ENCODE measurements around the gene POLR3B.
"Not testable (repeated sequence)": the region's sequence is repeated elsewhere in the genome, so short reads cannot be mapped to it uniquely, and the experiment has no call there.

The POLR3B gene

DNA sequence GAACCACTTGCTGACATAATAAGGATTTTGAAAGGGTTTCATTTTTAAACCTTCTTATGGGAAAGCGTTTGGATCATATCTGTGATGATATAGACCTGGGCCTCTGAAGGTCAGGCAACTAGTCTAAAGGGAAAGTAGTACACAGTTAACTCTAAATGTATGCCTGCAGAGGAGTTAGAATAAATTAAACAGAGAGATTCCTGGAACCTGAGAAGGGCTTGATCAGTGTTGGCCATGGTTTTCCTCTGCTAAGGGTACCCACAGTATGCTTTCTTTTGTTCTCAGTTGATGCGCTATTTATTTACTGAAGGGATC is 14.4 kb upstream of the POLR3B start:
- no peak for DNase-seq

DNA sequence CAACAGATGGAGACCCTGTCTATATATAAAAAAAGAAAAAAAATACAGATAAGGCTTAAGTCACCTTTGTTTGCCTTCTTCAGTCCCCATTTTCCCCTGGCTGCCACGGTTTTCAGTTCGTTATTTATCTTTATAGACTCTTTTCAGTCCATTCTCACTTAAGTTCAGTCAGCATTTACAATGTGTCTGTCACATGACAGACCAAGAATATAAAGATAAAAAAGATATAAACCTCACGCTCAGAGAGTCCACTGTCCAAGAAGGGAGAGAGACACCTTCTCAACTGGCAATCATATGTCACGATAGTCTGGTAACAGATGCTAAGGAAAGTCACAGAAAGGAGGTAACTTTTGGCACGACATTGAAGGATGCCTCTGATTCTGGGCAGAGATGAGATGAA is 13.4 kb upstream of the POLR3B start:
- no peak for DNase-seq

DNA sequence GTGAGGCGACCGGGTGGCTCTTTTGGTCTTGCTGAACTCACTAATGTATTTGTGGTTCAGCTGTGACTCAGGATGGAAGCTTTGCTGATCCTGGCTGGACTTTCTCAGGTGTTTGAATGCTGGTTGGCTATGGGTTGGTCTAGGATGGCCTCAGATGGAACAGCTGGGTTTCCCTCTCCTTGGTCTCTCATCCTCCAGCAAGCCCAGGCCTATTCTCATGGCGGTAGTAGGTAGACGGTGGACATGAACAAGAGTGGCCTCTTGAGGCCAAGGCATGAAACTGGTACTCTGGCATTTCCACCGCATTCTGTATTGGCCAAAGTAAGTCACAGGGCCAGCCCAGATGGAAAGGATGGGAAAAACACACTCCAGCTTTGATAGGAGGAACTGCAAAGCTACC is 11.8 kb upstream of the POLR3B start:
- DNase-seq = peak; percentile 30 to 53

DNA sequence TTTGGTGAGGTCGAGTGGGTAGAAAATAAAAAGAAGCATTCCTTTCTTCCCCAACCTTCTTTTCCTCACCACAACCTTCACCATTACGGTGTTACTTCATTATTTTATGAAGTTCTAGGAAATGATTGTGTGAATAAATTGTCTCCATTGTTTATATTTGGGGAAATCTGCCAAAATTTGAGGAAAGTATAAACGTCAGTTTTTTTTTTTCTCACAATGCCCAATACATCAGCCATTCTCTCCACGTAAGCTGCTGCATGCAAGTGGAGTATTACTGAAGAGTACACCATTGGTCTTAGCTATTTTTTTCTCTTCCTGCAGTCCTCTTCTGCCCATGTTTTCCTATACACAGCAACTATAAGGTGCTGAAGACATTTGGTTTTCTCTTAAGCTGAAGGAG is 9.1 kb upstream of the POLR3B start:
- no peak for DNase-seq

DNA sequence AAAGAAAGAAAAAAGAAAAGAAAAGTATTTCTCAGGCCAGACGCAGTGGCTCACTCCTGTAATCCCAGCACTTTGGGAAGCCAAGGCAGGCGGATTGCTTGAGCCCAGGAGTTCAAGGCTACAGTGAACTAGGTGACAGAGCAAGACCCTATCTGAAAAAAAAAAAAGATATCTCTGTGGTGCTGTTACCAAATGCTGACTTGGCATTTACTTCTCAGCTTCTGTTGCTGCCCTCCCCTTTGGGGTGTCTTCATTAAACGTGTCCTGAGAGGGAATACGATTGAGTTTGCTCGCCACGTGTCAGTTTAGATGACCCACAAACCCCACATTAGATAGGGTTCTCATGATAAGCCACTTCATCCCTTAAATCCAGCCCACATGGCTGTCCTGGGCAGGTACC is 4.4 kb upstream of the POLR3B start:
- DNase-seq = no peak

DNA sequence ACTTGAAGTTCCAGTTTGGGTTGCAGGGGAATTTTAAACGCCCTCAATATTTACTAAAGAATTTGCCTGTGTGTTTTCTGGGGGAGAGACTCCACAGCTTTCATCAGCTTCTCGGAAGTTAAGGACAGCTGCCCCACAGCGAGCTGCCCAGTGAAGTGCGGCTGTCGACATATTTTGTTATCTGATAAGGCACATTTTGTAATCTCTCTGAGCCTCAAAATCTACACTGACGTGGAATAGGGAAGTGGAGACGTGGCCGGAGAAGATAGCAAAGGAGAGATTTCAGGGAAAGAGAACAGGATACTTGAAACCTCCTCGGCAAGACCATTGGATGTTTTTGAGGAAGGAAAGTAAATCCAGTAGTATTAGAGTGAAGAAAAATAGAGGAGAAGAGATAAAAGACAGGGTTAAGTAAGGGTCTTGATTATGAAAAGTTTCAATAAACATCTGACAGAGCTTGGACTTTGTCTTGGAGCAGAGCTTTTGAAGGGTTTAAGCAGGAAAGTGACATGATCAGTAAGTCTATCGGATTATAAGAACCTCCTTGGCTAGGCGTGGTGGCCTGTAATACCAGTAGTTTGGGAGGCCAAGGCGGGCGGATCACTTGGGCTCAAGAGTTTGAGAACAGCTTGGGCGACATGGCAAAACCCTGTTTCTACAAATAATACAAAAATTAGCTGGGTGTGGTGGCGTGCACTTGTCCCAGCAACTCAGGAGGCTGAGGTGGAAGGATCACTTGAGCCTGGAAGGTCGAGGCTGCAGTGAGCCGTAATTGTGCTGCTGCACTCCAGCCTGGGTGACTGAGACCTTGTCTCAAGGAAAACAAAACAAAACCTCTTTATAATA is 1.1 kb downstream of the POLR3B start:
- no peak for DNase-seq

DNA sequence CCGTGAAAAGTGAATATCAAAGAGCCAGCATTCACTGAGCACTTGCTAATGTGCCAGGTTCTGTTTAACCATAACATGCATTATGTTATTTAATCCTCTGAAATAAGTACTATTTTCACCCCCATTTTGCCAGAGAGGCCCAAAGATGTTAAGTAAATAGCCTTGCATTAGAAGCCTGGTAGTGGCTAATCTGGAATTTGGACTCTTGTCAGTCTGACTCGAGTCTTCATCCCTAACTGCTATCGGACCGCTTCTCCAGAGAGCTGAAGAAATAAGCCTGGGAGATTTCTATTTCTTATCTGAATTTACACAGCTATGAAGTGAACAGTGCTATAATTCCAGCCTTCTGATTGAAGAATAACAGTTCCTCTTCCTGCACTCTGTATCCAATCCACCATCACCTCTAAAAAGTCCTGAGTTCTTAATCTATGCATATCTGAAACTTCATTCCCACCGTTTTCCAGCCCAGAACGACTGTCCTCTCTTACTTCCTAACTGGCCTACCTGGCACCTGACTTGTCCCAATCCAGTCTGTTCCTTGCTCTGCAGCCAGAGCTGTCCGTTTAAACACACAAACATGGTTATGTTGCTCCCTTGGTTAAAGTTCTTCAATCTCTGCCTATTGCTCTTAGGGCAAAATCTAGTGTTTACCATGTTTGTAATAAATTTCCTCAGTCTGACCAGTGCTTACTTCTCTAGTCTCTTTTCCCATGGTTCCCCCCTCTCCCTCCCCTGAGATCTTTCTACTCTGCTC is 2.3 kb downstream of the POLR3B start:
- DNase-seq = no peak

DNA sequence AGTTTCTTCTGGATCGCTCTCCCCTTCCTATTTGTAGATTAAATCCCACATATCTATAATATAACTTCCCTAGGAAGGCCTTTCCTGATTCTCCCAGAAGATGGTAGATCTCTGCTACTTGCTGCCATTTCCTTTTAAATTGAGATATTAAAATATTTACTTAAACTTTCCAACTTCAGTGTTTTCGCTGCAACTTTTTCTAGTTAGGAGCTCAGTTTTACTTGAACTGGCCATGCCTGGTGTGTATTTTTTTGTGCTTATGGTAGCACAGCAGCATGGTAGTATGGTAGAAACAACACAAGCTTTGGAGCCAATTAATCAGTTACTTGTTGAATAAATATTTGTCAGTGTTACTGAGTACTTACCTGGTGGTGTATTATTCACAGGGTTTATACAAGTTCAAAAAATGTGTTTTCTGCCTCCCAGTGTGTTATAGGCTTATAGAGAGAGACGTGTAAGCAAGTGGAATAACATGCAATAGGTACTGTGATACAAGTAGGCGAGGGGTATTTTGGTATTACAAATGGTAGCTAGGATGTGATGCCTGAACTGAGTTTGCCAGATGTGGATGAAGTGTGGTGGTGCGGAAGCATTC is 2.9 kb downstream of the POLR3B start:
- no peak for DNase-seq

DNA sequence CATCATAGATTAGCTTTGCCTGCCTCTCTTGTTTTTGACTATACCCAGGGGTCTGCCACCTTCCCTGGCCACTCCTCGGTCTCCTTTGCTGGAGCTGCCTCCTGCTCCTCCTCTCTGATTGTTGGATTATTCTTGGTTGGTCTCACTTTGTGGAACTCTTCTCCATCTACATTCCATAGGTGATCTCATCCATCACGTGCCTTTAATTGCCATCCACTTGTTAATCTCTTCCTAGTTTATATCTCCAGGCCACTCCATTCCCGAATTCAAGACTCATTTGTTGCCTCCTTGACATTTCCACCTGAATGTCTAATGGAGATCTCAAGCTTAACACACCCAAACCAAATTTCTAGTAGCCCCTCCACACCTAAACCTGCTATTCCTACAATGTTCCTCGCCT is 5.4 kb downstream of the POLR3B start:
- DNase-seq = no peak

DNA sequence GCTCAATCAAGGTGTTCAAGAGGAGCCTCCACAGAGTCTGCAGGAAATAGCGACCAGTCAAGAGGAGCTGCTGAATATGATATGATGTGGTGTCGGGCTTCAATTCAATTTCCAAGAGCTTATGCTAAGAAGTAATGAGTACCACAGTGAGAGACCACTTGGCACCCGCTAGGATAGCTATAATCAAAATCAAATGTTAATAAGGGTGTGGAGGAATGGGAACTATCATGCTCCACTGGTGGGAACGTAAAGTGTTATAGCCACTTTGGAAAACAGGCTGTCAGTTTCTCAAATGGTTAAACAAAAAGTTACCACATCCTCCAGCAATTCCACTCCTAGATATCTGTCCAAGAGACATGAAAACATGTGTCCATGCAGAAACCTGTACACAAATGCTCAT is 6.7 kb downstream of the POLR3B start:
- DNase-seq = no peak

DNA sequence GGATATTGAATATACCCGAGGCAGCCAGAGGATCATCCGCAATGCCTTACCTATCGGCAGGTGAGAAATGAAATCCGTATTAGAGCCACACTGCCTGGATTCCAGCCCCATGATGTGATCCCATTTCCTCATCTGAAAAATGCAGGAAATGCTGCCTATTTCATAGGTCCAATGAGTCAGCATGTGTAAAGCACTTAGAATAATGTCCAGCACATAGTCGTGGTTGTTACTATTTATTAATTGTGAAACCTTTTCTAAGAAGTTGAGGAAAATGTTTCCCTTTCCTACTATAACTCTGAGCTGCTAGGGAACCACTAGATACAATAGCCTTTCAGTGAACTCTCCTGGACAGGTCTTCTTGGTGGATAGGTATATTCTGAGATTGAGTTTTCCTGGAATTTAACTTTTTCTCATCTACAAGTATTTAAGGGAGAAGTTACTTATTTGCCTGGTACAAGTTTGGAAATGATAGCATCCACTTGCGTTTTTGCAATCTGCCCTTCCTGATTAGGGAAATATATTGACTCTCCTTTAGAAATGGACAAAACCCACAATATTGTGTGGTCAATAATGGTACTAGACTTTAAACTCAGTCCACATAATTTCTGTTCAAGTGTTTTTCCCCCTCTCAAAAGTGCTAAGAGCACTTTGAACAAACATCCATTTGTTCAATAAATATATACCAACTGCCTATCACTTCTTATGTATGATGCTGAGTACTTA is 12.2 kb downstream of the POLR3B start:
- no peak for DNase-seq

DNA sequence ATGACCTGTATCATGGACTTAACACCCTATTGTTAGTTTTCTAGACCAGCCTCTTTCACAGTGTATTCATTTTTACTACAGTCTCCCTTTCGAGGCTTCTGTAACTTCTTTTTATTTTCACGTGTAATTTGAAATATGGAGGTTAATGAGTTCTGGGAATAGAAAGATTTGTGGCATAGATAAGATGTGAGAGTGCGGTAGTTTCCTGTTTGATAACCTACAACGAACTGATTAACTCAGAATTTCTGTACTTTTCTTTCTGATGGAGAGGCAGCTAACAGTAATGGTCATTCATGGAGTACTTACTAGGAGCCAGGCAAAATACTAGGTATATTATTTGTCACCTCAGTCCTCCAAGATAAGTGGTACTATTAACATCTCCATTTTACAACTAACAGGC is 21.2 kb downstream of the POLR3B start:
- no peak for DNase-seq

DNA sequence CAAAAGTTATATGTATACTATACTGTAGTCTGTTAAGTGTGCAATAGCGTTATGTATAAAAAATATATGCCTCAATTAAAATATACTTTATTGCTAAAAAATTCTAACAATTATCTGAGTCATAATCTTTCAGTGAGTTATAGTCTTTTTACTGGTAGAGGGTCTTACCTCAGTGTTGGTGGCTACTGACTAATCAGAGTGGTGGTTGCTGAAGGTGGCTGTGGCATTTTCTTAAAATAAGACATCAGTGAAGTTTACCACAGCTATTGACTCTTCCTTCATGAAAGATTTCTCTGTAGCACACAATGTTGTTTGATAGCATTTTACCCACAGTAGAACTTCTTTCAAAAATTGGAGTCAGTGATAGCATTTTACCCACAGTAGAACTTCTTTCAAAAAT is 23.4 kb downstream of the POLR3B start:
- DNase-seq = no peak

DNA sequence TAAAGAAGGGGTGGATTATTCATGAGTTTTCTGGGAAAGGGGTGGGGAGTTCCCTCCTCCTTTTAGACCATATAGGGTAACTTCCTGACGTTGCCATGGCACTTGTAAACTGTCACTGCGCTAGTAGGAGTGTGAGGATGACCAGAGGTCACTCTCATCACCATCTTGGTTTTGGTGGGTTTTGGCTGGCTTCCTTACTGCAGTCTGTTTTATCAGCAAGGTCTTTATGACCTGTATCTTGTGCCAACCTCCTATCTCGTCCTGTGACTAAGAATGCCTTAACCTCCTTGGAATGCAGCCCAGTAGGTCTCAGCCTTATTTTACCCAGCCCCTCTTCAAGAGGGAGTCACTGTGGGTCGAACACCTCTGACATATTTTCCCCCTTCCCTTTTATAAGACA is 24.3 kb downstream of the POLR3B start:
- not testable (repeated sequence) for DNase-seq

DNA sequence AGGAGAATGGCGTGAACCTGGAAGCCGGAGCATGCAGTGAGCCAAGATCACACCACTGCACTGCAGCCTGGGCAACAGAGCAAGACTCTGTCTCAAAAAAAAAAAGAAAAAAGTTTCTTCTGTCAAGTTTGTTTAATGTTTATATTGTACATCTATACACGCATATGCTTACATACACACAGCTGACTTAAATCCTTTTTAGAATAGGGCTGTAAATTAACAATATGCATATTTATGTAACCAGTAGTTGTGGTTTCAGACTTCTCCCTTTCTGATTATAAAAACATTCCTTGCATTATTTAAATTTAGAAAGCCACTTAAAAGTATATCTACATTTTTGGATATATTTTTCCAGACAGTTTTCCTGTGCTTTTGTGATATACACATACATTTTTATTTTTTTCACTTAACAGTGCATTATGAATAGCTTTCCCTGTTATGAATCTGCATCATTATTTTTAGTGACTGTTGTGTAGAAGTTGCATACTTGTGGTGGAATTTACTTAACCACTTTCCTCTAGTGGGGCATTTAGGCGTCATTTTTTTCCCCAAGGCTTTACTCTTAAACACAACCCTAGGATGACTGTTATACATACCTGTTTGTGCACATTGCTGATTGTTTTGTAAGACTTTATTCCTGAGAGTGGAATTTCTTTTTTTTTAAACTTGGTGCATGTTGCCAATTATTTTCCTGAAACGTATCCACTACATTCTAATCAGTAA is 29.4 kb downstream of the POLR3B start:
- DNase-seq = no peak

DNA sequence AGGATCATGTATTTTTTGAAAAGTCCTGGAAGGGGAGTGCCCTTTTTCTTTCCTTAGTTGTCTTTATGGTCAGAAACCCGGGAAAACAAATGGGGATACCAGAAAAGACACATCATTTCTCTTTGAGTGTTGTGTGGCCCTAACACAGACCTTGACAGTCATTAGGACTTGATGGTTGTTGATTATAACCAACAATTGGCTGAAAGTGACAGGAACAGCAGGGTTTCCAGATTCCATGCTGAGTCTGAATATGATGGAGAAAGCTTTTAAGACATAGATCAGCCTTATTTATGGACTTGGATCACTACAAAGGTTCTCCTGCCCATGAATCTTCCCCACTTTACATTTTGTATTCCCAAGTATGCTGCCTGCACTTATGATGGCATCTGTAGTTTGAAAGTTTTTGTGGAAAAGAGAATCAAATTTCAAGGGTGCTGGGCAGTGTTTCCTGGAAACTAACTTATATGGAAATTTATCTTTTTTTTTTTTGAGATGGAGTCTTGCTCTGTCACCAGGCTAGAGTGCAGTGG is 30.4 kb downstream of the POLR3B start:
- DNase-seq = no peak

DNA sequence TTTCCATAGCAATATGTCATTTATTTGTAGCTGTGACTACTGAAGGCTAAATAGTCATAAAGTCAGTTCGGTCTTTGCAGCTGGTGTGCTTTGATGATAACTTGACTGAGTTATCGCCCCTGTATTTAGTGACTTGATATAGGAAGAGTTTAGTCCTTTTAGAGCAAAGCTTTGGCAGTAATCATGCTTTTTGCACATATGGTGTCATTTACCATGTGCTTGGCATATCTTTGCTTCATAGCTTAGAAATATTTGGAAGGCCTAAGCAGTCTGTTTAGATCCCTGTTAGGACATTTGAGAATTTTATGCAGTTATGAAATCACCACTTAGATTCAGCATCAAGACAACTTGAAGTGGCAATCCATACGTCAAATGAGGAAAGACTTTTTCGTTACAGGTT is 31.6 kb downstream of the POLR3B start:
- DNase-seq = no peak

DNA sequence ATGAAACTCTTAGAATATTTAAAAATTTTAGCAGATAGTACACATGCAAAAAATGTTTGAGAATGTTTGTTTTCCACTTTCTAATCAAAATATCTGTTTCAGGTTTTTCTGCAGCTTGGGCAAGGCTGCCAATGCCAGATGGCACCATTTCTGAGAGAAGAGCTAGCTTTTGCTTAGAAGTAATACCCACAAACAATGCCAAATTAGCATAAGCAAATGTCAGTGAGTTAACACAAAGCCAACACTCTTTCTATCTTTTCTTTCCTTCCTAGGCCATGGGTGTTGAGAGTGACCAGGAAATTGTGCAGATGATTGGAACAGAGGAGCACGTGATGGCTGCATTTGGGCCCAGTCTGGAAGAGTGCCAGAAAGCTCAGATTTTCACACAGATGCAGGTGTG is 35.2 kb downstream of the POLR3B start:
- DNase-seq = peak in 1 of 2 experiments; percentile 0

DNA sequence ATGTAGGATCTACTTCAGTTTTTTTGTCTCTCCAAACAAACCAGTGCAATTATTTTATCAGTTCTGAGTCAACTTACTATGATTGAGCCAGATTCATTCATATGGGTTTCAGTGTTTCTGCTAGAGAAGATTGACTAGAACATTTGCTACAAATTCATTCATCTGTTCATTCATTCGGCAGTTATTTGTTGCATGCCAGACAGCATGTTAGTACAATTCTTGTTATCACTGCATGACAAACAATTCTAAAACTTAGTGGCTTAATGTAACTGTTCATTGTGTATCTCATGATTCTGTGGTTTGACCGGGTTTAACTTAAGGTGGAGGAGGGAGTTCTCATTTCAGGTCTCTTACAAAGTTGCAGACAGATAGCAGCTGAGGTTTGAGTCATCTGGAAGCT is 52.3 kb downstream of the POLR3B start:
- DNase-seq = no peak

DNA sequence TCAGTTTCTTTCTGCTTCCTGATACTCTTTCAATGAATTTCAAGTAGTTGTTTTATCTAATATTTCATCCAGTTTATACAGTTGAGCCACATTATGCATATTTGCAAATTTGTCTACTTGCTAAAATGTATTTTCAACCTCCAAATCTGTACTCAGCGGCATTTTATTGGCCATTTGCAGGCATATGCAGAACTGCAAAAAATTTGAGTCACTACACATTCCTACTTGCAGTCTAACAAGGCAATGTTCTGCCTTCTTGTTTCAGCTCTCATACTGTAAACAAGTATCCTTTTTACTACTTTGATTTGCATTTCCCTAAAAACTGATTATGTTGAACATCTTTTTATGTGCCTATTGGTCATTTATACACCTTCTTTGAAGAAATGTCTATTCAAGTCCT is 55.0 kb downstream of the POLR3B start:
- no peak for DNase-seq

DNA sequence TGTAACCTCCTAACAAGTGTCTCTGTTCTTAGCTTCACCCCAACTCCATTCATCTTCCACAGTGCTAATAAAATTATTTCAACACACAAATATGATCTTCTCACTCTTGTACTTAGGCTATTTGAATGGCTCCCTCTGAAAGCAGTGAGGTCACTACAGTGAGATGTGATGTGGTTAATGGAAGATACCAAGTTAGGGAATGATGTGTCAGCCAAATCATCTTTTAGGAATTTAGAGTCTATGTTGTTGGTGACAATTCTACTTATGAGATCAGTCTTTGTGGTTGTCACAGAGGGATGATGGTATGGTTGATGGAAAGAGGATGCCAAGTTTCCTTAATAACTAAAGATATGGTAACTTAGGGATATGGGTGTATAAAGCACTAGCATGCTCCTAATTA is 57.6 kb downstream of the POLR3B start:
- DNase-seq = no peak

DNA sequence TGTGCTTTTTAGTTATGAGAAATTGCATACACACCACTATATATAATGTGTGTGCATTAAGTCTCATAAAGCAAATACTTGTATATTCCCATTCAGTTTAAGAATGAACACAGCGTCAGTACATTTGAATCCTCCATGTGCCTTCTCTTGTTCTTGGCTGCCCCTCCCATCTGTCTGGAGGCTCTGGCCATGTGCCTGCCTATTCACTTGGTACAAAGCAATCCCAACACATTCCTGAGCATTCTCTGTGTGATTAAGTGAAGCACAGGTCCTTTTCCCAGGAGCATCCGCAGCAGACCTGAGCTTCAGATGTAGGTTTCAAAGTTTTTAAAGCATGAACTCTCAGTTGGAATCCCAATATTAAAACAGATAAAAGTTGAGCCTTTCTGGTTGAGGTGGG is 58.7 kb downstream of the POLR3B start:
- no peak for DNase-seq
